PC-3 (cell line): ENCODE data around the gene C1orf198. TPM values are rescaled to one million over a fixed set of nuclear protein-coding genes. Genes with fewer than 3 reads are reported as not detected.
A peak's percentile ranks its signal among the peaks of the same experiment; 100 is the strongest.
"Not testable (repeated sequence)": the region's sequence is repeated elsewhere in the genome, so short reads cannot be mapped to it uniquely, and the experiment has no call there.

ENCODE experiments used
- ATAC-seq: fragments of 200-7000 bp; cut with Tn5 transposase; 2 replicates; pipeline ENCODE4 v1.9.1; 2020; ENCODE audit warnings: mild to moderate bottlenecking, moderate library complexity
- BruUV-seq: library from RNA; stranded (reverse); fragments of 400-500 nt; replicated peaks from 2 replicates; lab custom pipeline; 2021; lab: Mats Ljungman, UMichigan
- CTCF ChIA-PET: fragments of 300-600 bp; sonication (Branson Sonifier 250); formaldehyde crosslinking; loops from one replicate; lab custom pipeline; 2022; ENCODE audit warnings: antibody characterized with exemption; lab: Charles Lee
- POLR2A ChIA-PET: fragments of 300-600 bp; sonication (Branson Sonifier 250); formaldehyde crosslinking; loops from one replicate; lab custom pipeline; 2022; ENCODE audit warnings: antibody characterized with exemption; ENCODE audit not compliant: unreplicated experiment; lab: Charles Lee
- DNase-seq: peaks from one replicate; pipeline ENCODE4 v3.0.0-alpha.2; 2015
- H2AFZ ChIP-seq: fragments of 300-600 bp; sonication (generic); 2 replicates; pipeline ENCODE4 v1.6.0; 2016; ENCODE audit warnings: antibody characterized with exemption, low read length
- H3F3A ChIP-seq: fragments of 300-600 bp; sonication (generic); one replicate; pipeline ENCODE4 v1.6.0; 2017; ENCODE audit warnings: antibody characterized with exemption, low read length, control low read depth, mild to moderate bottlenecking; ENCODE audit not compliant: unreplicated experiment
- H3K27ac ChIP-seq: fragments of 300-600 bp; sonication (generic); 2 replicates; pipeline ENCODE4 v1.5.1; 2016; ENCODE audit warnings: mild to moderate bottlenecking, low read length
- H3K27me3 ChIP-seq: fragments of 300-600 bp; sonication (generic); 2 replicates; pipeline ENCODE4 v1.6.1; 2016; ENCODE audit warnings: low read length, mixed read lengths
- H3K36me3 ChIP-seq: fragments of 300-600 bp; sonication (generic); 2 replicates; pipeline ENCODE4 v1.6.1; 2016; ENCODE audit warnings: low read depth, mixed run types, low read length, mixed read lengths
- H3K4me1 ChIP-seq: fragments of 300-600 bp; sonication (generic); 2 replicates; pipeline ENCODE4 v1.5.1; 2016; ENCODE audit warnings: low read length; ENCODE audit not compliant: insufficient read depth
- H3K4me2 ChIP-seq: fragments of 300-600 bp; sonication (generic); 2 replicates; pipeline ENCODE4 v1.6.0; 2016; ENCODE audit warnings: low read length
- H3K4me3 ChIP-seq: fragments of 300-600 bp; sonication (generic); 2 replicates; pipeline ENCODE4 v1.5.1; 2016; ENCODE audit warnings: mild to moderate bottlenecking, low read length, mixed read lengths
- H3K79me2 ChIP-seq: fragments of 300-600 bp; sonication (generic); 2 replicates; pipeline ENCODE4 v1.6.1; 2017; ENCODE audit warnings: low read length, mixed read lengths
- H3K9ac ChIP-seq: fragments of 300-600 bp; sonication (generic); 2 replicates; pipeline ENCODE4 v1.6.0; 2016; ENCODE audit warnings: mild to moderate bottlenecking, low read length
- H3K9me2 ChIP-seq: fragments of 300-600 bp; sonication (generic); replicated peaks from 2 replicates; pipeline ENCODE4 v1.6.1; 2016; ENCODE audit warnings: mixed run types, low read length, mixed read lengths
- H3K9me3 ChIP-seq: fragments of 300-600 bp; sonication (generic); 2 replicates; pipeline ENCODE4 v1.6.1; 2016; ENCODE audit warnings: low read length, mixed read lengths
- H4K20me1 ChIP-seq: fragments of 300-600 bp; sonication (generic); 2 replicates; pipeline ENCODE4 v1.6.1; 2016; ENCODE audit warnings: low read length, mixed read lengths
- EZH2 ChIP-seq: fragments of 300-600 bp; sonication (generic); IDR thresholded peaks from one replicate; pipeline ENCODE4 v1.6.1; 2017; ENCODE audit warnings: antibody characterized with exemption, mild to moderate bottlenecking, low read length; ENCODE audit not compliant: unreplicated experiment
- EZH2phosphoT487 ChIP-seq: fragments of 300-600 bp; sonication (generic); IDR thresholded peaks from 2 replicates; pipeline ENCODE4 v1.6.1; 2018; ENCODE audit warnings: mild to moderate bottlenecking, antibody characterized with exemption, low read length, borderline replicate concordance
- intact Hi-C: fragments of 100-400 bp; cut with micrococcal nuclease; formaldehyde crosslinking; loops from 2 replicates; pipeline ENCODE4 v1.9.0; 2023
- total RNA-seq: library from RNA; depleted of rRNA; stranded (reverse); fragments of >200 nt; gene quantifications from 2 replicates; pipeline ENCODE4 v1.2.3, GENCODE V29; 2014
- TF ChIP-seq, protein P1 (sequence below): fragments of 300-600 bp; sonication (generic); conservative IDR thresholded peaks from 2 replicates; pipeline ENCODE4 v1.5.1; 2017; ENCODE audit warnings: antibody characterized with exemption, low read depth, mild to moderate bottlenecking, low read length

The C1orf198 gene
- total RNA-seq, 1 experiment from 2014 or later, result 24.8 TPM

DNA sequence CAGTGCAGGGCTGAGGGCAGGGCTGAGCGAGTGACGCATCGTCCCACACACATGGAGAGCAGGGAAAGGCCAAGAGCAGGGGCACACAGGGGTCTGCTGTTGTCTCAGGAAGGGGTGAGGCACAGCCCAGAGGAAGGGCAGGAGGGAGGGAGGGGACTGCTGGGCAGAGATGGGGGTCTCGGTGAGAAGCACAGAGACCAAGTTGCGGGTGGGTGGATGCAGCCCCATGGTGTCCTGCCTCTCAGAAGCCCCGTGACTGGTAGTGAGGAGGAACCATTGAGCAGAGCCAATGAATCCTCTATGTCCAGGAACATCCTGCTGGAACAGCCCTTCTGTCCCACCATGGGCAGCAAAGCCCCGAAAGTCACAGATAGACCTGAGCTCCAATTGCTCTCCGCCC is 17.8 kb downstream of the C1orf198 start:
- peaks cover 31% of the 10 kb centered on the region for H3K36me3 ChIP-seq
- no peak for ATAC-seq
- no peaks in the 10 kb centered on the region for H4K20me1 ChIP-seq
- DNase-seq, result no peak
- H3K27me3 ChIP-seq, result no peaks in the 10 kb centered on the region
- H3K9ac ChIP-seq, result no peak overlapping the region
- no TSS peak for BruUV-seq
- no peak overlapping the region for H3K4me3 ChIP-seq
- no peak overlapping the region for H3K27ac ChIP-seq
- no peak overlapping the region for H2AFZ ChIP-seq
- H3K79me2 ChIP-seq, result no peaks in the 10 kb centered on the region
- peaks cover 24% of the 10 kb centered on the region for H3K4me1 ChIP-seq
- H3K9me2 ChIP-seq, result no peaks in the 10 kb centered on the region
- TF ChIP-seq, protein P1, sequence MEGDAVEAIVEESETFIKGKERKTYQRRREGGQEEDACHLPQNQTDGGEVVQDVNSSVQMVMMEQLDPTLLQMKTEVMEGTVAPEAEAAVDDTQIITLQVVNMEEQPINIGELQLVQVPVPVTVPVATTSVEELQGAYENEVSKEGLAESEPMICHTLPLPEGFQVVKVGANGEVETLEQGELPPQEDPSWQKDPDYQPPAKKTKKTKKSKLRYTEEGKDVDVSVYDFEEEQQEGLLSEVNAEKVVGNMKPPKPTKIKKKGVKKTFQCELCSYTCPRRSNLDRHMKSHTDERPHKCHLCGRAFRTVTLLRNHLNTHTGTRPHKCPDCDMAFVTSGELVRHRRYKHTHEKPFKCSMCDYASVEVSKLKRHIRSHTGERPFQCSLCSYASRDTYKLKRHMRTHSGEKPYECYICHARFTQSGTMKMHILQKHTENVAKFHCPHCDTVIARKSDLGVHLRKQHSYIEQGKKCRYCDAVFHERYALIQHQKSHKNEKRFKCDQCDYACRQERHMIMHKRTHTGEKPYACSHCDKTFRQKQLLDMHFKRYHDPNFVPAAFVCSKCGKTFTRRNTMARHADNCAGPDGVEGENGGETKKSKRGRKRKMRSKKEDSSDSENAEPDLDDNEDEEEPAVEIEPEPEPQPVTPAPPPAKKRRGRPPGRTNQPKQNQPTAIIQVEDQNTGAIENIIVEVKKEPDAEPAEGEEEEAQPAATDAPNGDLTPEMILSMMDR, result no peak
- TF ChIP-seq EZH2 (no peak), EZH2phosphoT487 (no peak)
- H3K9me3 ChIP-seq, result 0 out of 2 replicates have a peak, but pooled peaks cover 3% of the 10 kb centered on the region
- intact Hi-C loops, result no loop called here
- ChIA-PET CTCF (no interaction called here), POLR2A (no interaction called here)
- peak overlapping the region; percentile 70 for H3K4me2 ChIP-seq
- no peaks in the 10 kb centered on the region for H3F3A ChIP-seq

DNA sequence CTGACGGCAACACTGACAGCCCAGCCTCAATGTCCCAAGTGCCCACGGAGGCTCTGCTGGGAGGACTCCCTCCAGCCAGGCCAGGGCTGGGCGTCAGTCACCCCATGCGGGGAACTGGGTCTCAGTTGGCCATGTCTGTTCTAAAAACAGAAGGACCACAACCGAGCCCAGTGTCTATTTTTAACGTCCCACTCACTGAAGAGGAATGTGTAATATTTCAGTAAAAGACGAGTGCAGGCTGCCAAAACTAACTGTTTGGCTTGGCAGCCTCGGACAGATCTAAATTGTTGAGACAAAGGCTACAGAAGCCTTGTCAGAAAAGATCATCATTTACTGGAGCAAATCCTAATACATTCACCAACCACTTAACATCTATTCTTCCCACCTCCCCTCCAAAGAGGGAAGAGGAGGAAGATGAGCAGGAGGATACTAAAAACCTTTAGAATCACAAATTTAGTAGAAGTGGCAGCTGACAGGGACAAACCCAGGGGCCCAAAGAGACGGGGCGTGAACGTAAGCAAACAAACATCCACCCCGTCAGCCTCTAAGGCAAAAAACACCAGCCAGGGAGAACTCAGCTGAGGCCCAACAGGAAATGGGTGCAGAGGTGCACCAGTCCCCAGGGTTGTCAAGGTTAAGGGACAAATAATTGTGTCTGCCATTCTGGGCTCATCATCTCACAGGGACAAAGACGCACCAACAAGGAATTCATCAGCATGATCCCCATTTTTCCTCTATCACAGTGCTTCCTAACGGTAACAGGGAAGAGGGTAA is 18.7 kb downstream of the C1orf198 start:
- Histone ChIP-seq H3K4me3 (peak overlapping the region; percentile 6; the same call in 1 of the 2 replicates), H4K20me1 (no peaks in the 10 kb centered on the region), H3K9me3 (0 out of 2 replicates have a peak, but pooled peaks cover 3% of the 10 kb centered on the region), H2AFZ (no peak overlapping the region), H3K9me2 (no peaks in the 10 kb centered on the region), H3K79me2 (no peaks in the 10 kb centered on the region), H3K36me3 (peaks cover 22% of the 10 kb centered on the region), H3K4me2 (peak overlapping the region; percentile 70), H3K9ac (no peak overlapping the region), H3K27ac (peak overlapping the region; percentile 24), H3K4me1 (peaks cover 24% of the 10 kb centered on the region), H3K27me3 (no peaks in the 10 kb centered on the region), H3F3A (no peaks in the 10 kb centered on the region)
- CTCF ChIA-PET, result no interaction called here
- POLR2A ChIA-PET, result interaction anchor here (0.5 kb wide), 1 partner anchor 19 kb away, joined by 15 read pairs; the partner anchor contains the start of gene C1orf198
- BruUV-seq, result TSS peak; percentile 8
- ATAC-seq, result peak; percentile 87
- intact Hi-C loops, result loop anchor here (1.0 kb wide), 2 partner anchors 18 to 24 kb away; no protein-coding TSS in a partner anchor
- DNase-seq, result peak; percentile 92
- TF ChIP-seq, protein P1, result no peak
- no peak for TF ChIP-seq EZH2phosphoT487
- no peak for TF ChIP-seq EZH2

DNA sequence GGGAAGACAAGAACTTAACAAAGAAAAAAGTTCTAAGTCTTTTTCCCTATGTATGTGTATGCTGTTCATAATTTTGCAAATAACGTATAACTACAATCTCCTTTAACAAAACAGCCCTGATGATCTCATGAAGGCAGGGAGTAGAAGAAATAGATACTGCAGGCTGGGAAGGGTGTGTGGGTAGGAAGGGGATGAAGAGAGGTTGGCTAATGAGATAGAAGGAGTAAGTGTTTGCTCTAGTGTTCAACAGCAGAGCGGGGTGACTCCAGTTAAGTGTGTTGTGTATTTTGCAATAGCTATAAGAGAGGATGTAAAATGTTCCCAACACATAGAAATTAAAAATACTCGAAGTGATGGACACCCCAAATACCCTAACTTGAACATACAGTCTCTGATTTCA is 20.1 kb downstream of the C1orf198 start:
- Histone ChIP-seq H3K27ac (no peak overlapping the region), H3K4me1 (peaks cover 24% of the 10 kb centered on the region), H3K36me3 (peaks cover 13% of the 10 kb centered on the region), H3K9me2 (no peaks in the 10 kb centered on the region), H4K20me1 (no peaks in the 10 kb centered on the region), H3K79me2 (no peaks in the 10 kb centered on the region), H3K9me3 (0 out of 2 replicates have a peak, but pooled peaks cover 3% of the 10 kb centered on the region), H2AFZ (no peak overlapping the region), H3F3A (no peaks in the 10 kb centered on the region), H3K9ac (no peak overlapping the region), H3K4me3 (no peak overlapping the region), H3K4me2 (no peak overlapping the region), H3K27me3 (no peaks in the 10 kb centered on the region)
- TF ChIP-seq EZH2 (no peak), EZH2phosphoT487 (no peak)
- POLR2A ChIA-PET, result no interaction called here
- intact Hi-C loops, result no loop called here
- CTCF ChIA-PET, result interaction anchor here (1.0 kb wide), 1 partner anchor 23 kb away, joined by 3 read pairs; no protein-coding TSS in a partner anchor
- ATAC-seq (no peak), DNase-seq (no peak)
- BruUV-seq, result no TSS peak

DNA sequence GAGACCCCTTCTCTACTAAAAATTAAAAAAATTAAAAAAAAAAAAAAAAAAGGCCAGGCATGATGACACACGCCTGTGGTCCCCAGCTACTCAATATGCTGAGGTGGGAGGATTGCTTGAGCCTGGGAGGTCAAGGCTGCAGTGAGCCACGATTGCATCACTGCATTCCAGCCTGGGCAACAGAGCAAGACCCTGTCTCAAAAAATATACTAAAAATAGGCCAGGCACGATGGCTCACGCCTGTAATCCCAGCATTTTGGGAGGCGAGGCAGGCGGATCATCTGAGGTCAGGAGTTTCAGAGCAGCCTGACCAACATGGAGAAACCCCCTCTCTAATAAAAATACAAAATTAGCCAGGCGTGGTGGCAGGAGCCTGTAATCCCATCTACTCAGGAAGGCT is 23.1 kb downstream of the C1orf198 start:
- H4K20me1 ChIP-seq, H3K27me3 ChIP-seq, H3K9ac ChIP-seq, H3K9me3 ChIP-seq, H3K9me2 ChIP-seq, H3K79me2 ChIP-seq, ATAC-seq, DNase-seq, H3K4me3 ChIP-seq, H3F3A ChIP-seq, H2AFZ ChIP-seq, POLR2A ChIA-PET, H3K36me3 ChIP-seq, H3K27ac ChIP-seq, H3K4me2 ChIP-seq, intact Hi-C loops, CTCF ChIA-PET, BruUV-seq: not testable (repeated sequence)
- H3K4me1 ChIP-seq, result peaks cover 15% of the 10 kb centered on the region
